GM12874 (cell line): ENCODE data around the gene PARD3B.

Experiments
- TF ChIP-seq, protein P1 (sequence below): IDR thresholded peaks from 2 replicates; pipeline ENCODE4 v1.5.1; 2011; ENCODE audit warnings: low read depth, mild to moderate bottlenecking, control low read depth, low read length, moderate library complexity; ENCODE audit not compliant: insufficient read depth

Gene PARD3B

DNA sequence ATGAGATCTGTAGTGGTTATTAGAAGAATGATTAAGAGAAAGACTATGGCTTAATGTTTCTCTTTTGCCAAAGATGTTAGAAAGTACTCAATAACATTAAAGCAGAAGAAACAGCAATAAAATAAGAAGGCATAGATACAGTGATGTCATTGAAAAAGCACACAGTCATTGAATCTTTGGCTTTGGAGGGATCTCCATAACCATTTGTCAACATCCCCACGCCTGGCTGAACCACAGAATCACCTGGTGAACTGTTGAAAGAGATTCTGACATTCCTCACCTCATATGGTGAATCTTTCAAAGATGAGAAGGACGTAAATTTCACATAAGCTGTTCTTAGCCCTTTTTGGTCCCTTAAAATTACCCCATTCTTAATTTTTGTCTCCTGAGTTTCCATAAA, 812.5 kb downstream of the PARD3B start:
- TF ChIP-seq, protein P1, sequence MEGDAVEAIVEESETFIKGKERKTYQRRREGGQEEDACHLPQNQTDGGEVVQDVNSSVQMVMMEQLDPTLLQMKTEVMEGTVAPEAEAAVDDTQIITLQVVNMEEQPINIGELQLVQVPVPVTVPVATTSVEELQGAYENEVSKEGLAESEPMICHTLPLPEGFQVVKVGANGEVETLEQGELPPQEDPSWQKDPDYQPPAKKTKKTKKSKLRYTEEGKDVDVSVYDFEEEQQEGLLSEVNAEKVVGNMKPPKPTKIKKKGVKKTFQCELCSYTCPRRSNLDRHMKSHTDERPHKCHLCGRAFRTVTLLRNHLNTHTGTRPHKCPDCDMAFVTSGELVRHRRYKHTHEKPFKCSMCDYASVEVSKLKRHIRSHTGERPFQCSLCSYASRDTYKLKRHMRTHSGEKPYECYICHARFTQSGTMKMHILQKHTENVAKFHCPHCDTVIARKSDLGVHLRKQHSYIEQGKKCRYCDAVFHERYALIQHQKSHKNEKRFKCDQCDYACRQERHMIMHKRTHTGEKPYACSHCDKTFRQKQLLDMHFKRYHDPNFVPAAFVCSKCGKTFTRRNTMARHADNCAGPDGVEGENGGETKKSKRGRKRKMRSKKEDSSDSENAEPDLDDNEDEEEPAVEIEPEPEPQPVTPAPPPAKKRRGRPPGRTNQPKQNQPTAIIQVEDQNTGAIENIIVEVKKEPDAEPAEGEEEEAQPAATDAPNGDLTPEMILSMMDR = no peak

GRCh38 chr2:205358351-205358815, 813.1 kb downstream of the PARD3B start:
- TF ChIP-seq, protein P1 = no peak

DNA sequence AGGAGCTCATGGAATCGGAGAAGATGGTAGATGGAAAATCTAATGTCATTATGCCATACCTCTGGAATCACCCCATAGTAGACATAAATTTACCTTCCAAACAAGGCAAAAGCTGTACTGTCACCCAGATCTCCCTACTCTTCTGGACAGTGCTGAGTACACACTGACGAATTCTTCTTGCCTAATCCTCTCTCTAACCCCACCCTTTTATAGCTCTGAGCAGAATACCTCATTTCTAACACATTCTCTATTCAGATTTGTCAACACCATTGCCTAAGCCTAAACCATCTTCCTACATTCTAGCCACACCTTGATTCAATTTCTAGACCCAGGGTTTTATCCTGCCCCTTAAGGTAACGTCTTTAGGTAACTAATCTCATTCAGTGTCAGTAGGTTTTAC, 816.0 kb downstream of the PARD3B start:
- TF ChIP-seq, protein P1 = no peak

GRCh38 chr2:205361970-205362369, 816.7 kb downstream of the PARD3B start:
- TF ChIP-seq, protein P1 = no peak

- TF ChIP-seq, protein P1 = no peak
Measured at GRCh38 chr2:205364261-205364660, 819.0 kb downstream of the PARD3B start.

DNA sequence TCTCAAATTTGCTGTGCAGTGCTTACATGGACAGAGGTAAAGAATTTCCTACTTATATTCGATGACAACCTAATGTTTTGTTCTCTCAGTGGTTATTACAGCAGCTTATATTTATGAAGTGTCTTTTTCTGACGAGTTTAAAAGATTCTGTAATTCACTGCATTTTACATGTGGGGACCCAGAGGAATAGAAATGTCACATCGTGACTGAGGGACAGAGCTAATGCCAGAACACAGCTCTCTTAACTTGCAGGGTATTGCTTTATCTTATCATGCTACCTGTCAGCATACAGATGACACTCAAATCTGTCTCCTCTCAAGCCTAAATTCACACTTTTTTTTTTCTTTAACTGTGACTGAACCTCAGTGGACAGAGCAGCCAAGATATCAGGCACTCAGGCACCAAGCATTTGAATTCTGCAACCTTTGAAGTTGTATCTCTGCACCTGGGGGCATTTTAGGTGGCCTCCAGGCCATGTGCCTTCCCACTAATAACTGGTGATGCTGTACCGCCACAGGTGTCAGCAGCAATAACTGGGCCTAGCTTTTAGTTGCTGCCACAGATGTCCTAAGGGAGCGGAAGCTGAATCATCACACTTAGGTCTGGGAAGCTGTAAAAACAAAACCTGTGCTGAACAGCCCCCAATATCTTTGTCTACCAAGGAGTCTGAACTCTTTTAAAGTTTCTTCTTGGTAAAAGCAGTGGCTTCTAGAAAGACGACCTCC, 821.2 kb downstream of the PARD3B start:
- TF ChIP-seq, protein P1 = no peak

GRCh38 chr2:205367331-205367935, 822.2 kb downstream of the PARD3B start:
- TF ChIP-seq, protein P1 = no peak
